Measurements from ENCODE around the gene EXOC3L1.

DNA sequence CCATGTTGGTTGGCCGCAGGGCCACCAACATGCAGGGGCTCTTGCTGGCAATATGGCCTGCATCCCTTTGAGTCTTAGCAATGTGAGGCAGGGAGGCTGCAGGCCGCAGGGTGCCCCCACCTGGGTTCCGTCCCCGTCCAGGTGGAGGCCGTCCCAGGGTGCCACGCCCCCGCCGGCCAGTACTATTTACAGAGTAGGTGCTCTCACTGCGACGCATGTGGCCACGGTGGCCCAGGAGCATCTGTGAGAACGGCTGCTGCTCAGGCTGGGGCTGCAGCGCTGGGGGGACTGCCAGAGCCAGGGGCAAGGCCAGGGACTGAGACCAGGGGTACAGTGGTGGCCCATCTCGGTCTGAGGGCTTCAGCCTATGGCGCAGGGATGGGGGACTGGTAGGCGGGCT lies 9.8 kb downstream of the EXOC3L1 start:
- TF ChIP-seq POLR2A (IDR thresholded peaks at IDR 0.05) = no peak
- TF ChIP-seq, protein P1, sequence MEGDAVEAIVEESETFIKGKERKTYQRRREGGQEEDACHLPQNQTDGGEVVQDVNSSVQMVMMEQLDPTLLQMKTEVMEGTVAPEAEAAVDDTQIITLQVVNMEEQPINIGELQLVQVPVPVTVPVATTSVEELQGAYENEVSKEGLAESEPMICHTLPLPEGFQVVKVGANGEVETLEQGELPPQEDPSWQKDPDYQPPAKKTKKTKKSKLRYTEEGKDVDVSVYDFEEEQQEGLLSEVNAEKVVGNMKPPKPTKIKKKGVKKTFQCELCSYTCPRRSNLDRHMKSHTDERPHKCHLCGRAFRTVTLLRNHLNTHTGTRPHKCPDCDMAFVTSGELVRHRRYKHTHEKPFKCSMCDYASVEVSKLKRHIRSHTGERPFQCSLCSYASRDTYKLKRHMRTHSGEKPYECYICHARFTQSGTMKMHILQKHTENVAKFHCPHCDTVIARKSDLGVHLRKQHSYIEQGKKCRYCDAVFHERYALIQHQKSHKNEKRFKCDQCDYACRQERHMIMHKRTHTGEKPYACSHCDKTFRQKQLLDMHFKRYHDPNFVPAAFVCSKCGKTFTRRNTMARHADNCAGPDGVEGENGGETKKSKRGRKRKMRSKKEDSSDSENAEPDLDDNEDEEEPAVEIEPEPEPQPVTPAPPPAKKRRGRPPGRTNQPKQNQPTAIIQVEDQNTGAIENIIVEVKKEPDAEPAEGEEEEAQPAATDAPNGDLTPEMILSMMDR (IDR thresholded peaks at IDR 0.05) = no peak
